H1 (cell line): Measurements from ENCODE around the gene KIF13A. TPM values are rescaled to one million over a fixed set of nuclear protein-coding genes. Genes with fewer than 3 reads are reported as not detected.

Source experiments
- CTCF ChIA-PET: fragments of 300-600 bp; sonication (Branson Sonifier 250); formaldehyde crosslinking; loops from one replicate; lab custom pipeline; 2021; ENCODE audit not compliant: partially characterized antibody; lab: Charles Lee
- POLR2A ChIA-PET: fragments of 300-600 bp; sonication (Branson Sonifier 250); formaldehyde crosslinking; loops from one replicate; lab custom pipeline; 2021; ENCODE audit warnings: inconsistent platforms; ENCODE audit not compliant: partially characterized antibody; lab: Charles Lee
- DNase-seq, 2 experiments: peaks; one replicate each; pipeline versions ENCODE4 v3.0.0 to v3.0.0-alpha.2; 2010 to 2022; ENCODE audit warnings: low spot score in 2 of 2, low read depth in 1 of 2, mixed read lengths in 1 of 2
- FAIRE-seq: peaks from 2 replicates; lab custom pipeline; 2011; peaks lifted over from hg19 to GRCh38; lab: Jason Lieb, UNC
- H2AFZ ChIP-seq: 2 replicates; pipeline ENCODE4 v1.8.1; 2012; ENCODE audit warnings: low read length, inconsistent platforms
- H2AK5ac ChIP-seq: 2 replicates; pipeline ENCODE4 v1.6.1; 2013; ENCODE audit warnings: low read depth, low read length
- H2BK120ac ChIP-seq: replicated peaks from 2 replicates; pipeline ENCODE3; 2013; ENCODE audit warnings: low read depth, low read length, inconsistent platforms
- H2BK12ac ChIP-seq: 2 replicates; pipeline ENCODE4 v1.6.1; 2013; ENCODE audit warnings: low read depth, low read length
- H2BK15ac ChIP-seq: 2 replicates; pipeline ENCODE4 v1.6.1; 2013; ENCODE audit warnings: low read length
- H2BK20ac ChIP-seq: 2 replicates; pipeline ENCODE4 v1.6.1; 2013; ENCODE audit warnings: low read length
- H2BK5ac ChIP-seq: 2 replicates; pipeline ENCODE4 v1.6.1; 2013; ENCODE audit warnings: low read depth, low read length
- H3K14ac ChIP-seq: 2 replicates; pipeline ENCODE4 v1.6.1; 2013; ENCODE audit warnings: inconsistent platforms; ENCODE audit not compliant: insufficient read length
- H3K18ac ChIP-seq: 2 replicates; pipeline ENCODE4 v1.6.1; 2013; ENCODE audit warnings: low read length; ENCODE audit errors: extremely low read depth
- H3K23ac ChIP-seq: 2 replicates; pipeline ENCODE4 v1.6.1; 2013; ENCODE audit warnings: inconsistent platforms; ENCODE audit not compliant: insufficient read length
- H3K23me2 ChIP-seq: 2 replicates; pipeline ENCODE4 v1.6.1; 2013; ENCODE audit warnings: low read depth, low read length
- H3K27ac ChIP-seq: 2 replicates; pipeline ENCODE4 v1.6.1; 2011; ENCODE audit warnings: low read depth, low read length, inconsistent platforms
- H3K27me3 ChIP-seq, 4 experiments: replicated peaks in 1 of 4; 1 replicate in 1 of 4; 2 replicates in 3 of 4; pipeline versions ENCODE4 v1.6.1 to v1.8.1; 2011 to 2013; ENCODE audit warnings: low read length in 3 of 4, mild to moderate bottlenecking in 3 of 4, inconsistent platforms in 2 of 4, mixed read lengths in 2 of 4, moderate library complexity in 1 of 4; ENCODE audit not compliant: control insufficient read depth in 3 of 4, insufficient read depth in 3 of 4; ENCODE audit errors: extremely low read depth in 1 of 4
- H3K36me3 ChIP-seq, 4 experiments: 2 replicates each; pipeline versions ENCODE4 v1.6.1 to v1.8.1; 2011 to 2013; ENCODE audit warnings: mild to moderate bottlenecking in 4 of 4, low read length in 3 of 4, moderate library complexity in 2 of 4, control low read depth in 1 of 4, inconsistent platforms in 1 of 4; ENCODE audit not compliant: insufficient read depth in 4 of 4, control insufficient read depth in 2 of 4
- H3K4ac ChIP-seq: replicated peaks from 2 replicates; pipeline ENCODE3; 2013; ENCODE audit warnings: low read length, low read depth, mixed read lengths, inconsistent platforms; ENCODE audit not compliant: insufficient read length
- H3K4me1 ChIP-seq, 4 experiments: replicated peaks in 1 of 4; 1 replicate in 1 of 4; 2 replicates in 3 of 4; pipeline versions ENCODE4 v1.6.1 to v1.8.1; 2011 to 2013; ENCODE audit warnings: low read length in 3 of 4, inconsistent platforms in 2 of 4, mixed read lengths in 1 of 4; ENCODE audit not compliant: insufficient read depth in 4 of 4, control insufficient read depth in 3 of 4
- H3K4me2 ChIP-seq, 2 experiments: 2 replicates each; pipeline versions ENCODE4 v1.6.1 to v1.8.1; 2011 to 2013; ENCODE audit warnings: low read depth in 2 of 2, low read length in 2 of 2, control low read depth in 1 of 2, inconsistent platforms in 1 of 2, mild to moderate bottlenecking in 1 of 2; ENCODE audit not compliant: insufficient read depth in 1 of 2
- H3K4me3 ChIP-seq, 4 experiments: fragments of 200-600, 300-600 bp in 1 of 4; sonication (generic), shearing (Covaris generic), sonication (Bioruptor Twin) in 1 of 4; 2 replicates each; pipeline versions ENCODE4 v1.5.1 to v1.8.1; 2011 to 2016; ENCODE audit warnings: low read length in 4 of 4, low read depth in 3 of 4, control low read depth in 2 of 4, inconsistent platforms in 2 of 4, mild to moderate bottlenecking in 2 of 4, mixed read lengths in 1 of 4, moderate library complexity in 1 of 4; ENCODE audit not compliant: insufficient read depth in 2 of 4; ENCODE audit errors: extremely low read depth in 1 of 4
- H3K56ac ChIP-seq: replicated peaks from 2 replicates; pipeline ENCODE3; 2013; ENCODE audit warnings: low read depth, mild to moderate bottlenecking, mixed read lengths, low read length, inconsistent platforms; ENCODE audit not compliant: insufficient read length
- H3K79me1 ChIP-seq: 2 replicates; pipeline ENCODE4 v1.6.1; 2013; ENCODE audit warnings: low read depth, low read length, control low read depth
- H3K79me2 ChIP-seq, 2 experiments: 2 replicates each; pipeline versions ENCODE4 v1.6.1 to v1.8.1; 2012 to 2013; ENCODE audit warnings: low read length in 2 of 2, mild to moderate bottlenecking in 2 of 2, inconsistent platforms in 1 of 2; ENCODE audit not compliant: insufficient read depth in 2 of 2, control insufficient read depth in 1 of 2
- H3K9ac ChIP-seq, 4 experiments: replicated peaks in 1 of 4; 1 replicate in 1 of 4; 2 replicates in 3 of 4; pipeline versions ENCODE4 v1.6.1 to v1.8.1; 2011 to 2013; ENCODE audit warnings: low read depth in 3 of 4, low read length in 3 of 4, control low read depth in 2 of 4, mild to moderate bottlenecking in 2 of 4, moderate library complexity in 2 of 4, inconsistent platforms in 1 of 4; ENCODE audit errors: extremely low read depth in 1 of 4
- H3K9me3 ChIP-seq, 2 experiments: 2 replicates each; pipeline versions ENCODE4 v1.6.1 to v1.8.1; 2012 to 2013; ENCODE audit warnings: mild to moderate bottlenecking in 2 of 2, moderate library complexity in 2 of 2, control low read depth in 1 of 2, inconsistent platforms in 1 of 2, low read depth in 1 of 2, low read length in 1 of 2, mixed read lengths in 1 of 2; ENCODE audit not compliant: insufficient read depth in 2 of 2
- H4K20me1 ChIP-seq, 2 experiments: replicated peaks in 1 of 2; 2 replicates each; pipeline versions ENCODE3 to v1.8.1; 2011 to 2013; ENCODE audit warnings: inconsistent platforms in 2 of 2, low read length in 2 of 2, mild to moderate bottlenecking in 1 of 2; ENCODE audit not compliant: insufficient read depth in 2 of 2, control insufficient read depth in 1 of 2
- H4K5ac ChIP-seq: 2 replicates; pipeline ENCODE4 v1.6.1; 2013; ENCODE audit warnings: low read length, low read depth, mixed read lengths, inconsistent platforms; ENCODE audit not compliant: insufficient read length
- H4K8ac ChIP-seq: 2 replicates; pipeline ENCODE4 v1.8.0; 2013; ENCODE audit warnings: mild to moderate bottlenecking, moderate library complexity, low read length, inconsistent platforms; ENCODE audit not compliant: insufficient read depth; ENCODE audit errors: extremely low read depth
- H4K91ac ChIP-seq: replicated peaks from 2 replicates; pipeline ENCODE3; 2013; ENCODE audit warnings: low read length, mixed read lengths, inconsistent platforms; ENCODE audit not compliant: insufficient read length
- BACH1 ChIP-seq: IDR thresholded peaks from 2 replicates; pipeline ENCODE4 v1.6.1; 2012; ENCODE audit warnings: low read length, improper control_type of control experiment
- BRCA1 ChIP-seq: IDR thresholded peaks from 2 replicates; pipeline ENCODE4 v1.6.1; 2012; ENCODE audit warnings: low read depth, low read length, improper control_type of control experiment
- CHD2 ChIP-seq: IDR thresholded peaks from 2 replicates; pipeline ENCODE4 v1.6.1; 2012; ENCODE audit warnings: low read length, improper control_type of control experiment
- EZH2 ChIP-seq: fragments of 200-600 bp; sonication (generic); IDR thresholded peaks from 2 replicates; pipeline ENCODE4 v1.7.1; 2012; ENCODE audit warnings: low read depth, mild to moderate bottlenecking, moderate library complexity, low read length, inconsistent platforms; ENCODE audit not compliant: severe bottlenecking
- FOSL1 ChIP-seq: IDR thresholded peaks from 2 replicates; pipeline ENCODE4 v1.6.1; 2011; ENCODE audit warnings: mild to moderate bottlenecking, low read depth, low read length, moderate library complexity; ENCODE audit not compliant: insufficient read depth
- KDM1A ChIP-seq: fragments of 200-600, 300-600 bp; sonication (generic); IDR thresholded peaks from 2 replicates; pipeline ENCODE4 v1.7.1; 2016; ENCODE audit warnings: mild to moderate bottlenecking, low read length, borderline replicate concordance
- RAD21 ChIP-seq, 2 experiments: IDR thresholded peaks in 1 of 2; conservative IDR thresholded peaks in 1 of 2; 2 replicates each; pipeline ENCODE4 v1.6.1; 2011; ENCODE audit warnings: low read depth in 2 of 2, low read length in 2 of 2, improper control_type of control experiment in 1 of 2, inconsistent platforms in 1 of 2, mild to moderate bottlenecking in 1 of 2, moderate library complexity in 1 of 2
- RBBP5 ChIP-seq: IDR thresholded peaks from 2 replicates; pipeline ENCODE4 v1.7.1; 2012; ENCODE audit warnings: low read depth, mild to moderate bottlenecking, inconsistent platforms, low read length, moderate library complexity, borderline replicate concordance
- RXRA ChIP-seq: IDR thresholded peaks from 2 replicates; pipeline ENCODE4 v1.6.1; 2011; ENCODE audit warnings: low read depth, mild to moderate bottlenecking, low read length, moderate library complexity; ENCODE audit not compliant: insufficient read depth
- SP4 ChIP-seq: IDR thresholded peaks from 2 replicates; pipeline ENCODE4 v1.6.1; 2012; ENCODE audit warnings: low read length, inconsistent platforms
- TAF1 ChIP-seq: IDR thresholded peaks from 2 replicates; pipeline ENCODE4 v1.6.1; 2011; ENCODE audit warnings: mild to moderate bottlenecking, low read depth, low read length
- TBP ChIP-seq: IDR thresholded peaks from 2 replicates; pipeline ENCODE4 v1.6.1; 2011; ENCODE audit warnings: low read depth, low read length, improper control_type of control experiment
- WGBS, 2 experiments: shearing (Covaris generic) in 1 of 2; methylation state at CpG; one replicate each; pipeline versions ENCODE4 v1.1.6 to v1.1.7; 2013 to 2015; ENCODE audit warnings: low lambda C conversion rate in 2 of 2, mixed read lengths in 2 of 2, inconsistent platforms in 1 of 2, low coverage in 1 of 2, missing lambda C conversion rate in 1 of 2; ENCODE audit not compliant: insufficient replicate concordance in 2 of 2, insufficient coverage in 1 of 2, insufficient read length in 1 of 2; ENCODE audit errors: extremely low coverage in 1 of 2, missing lambda C conversion rate in 1 of 2; 5-methylcytosine and 5-hydroxymethylcytosine counted together
- polyA plus RNA-seq, 7 experiments: library from polyadenylated mRNA; depleted of rRNA in 3 of 7; stranded (reverse) in 5 of 7; unstranded in 2 of 7; fragments of >200 nt in 5 of 7; fragments of 200-250 nt in 2 of 7; gene quantifications; 1 replicate in 5 of 7; 2 replicates in 1 of 7; 4 replicates in 1 of 7; pipeline versions ENCODE4 v1.2.1 to v1.2.3, GENCODE V29; 2011 to 2013; ENCODE audit warnings: missing spikeins in 2 of 7, mixed read lengths in 2 of 7
- total RNA-seq: library from RNA; stranded (reverse); fragmentation: NEBNext Ultra II Directional; extraction: Animal tissue kit (Norgen Biotek cat#: 25700); gene quantifications from 2 replicates; pipeline ENCODE4 v1.2.1, GENCODE V29; 2021
- TF ChIP-seq, protein P1 (sequence below): IDR thresholded peaks from 2 replicates; pipeline ENCODE4 v1.6.1; 2011; ENCODE audit warnings: low read depth, mild to moderate bottlenecking, low read length; ENCODE audit not compliant: insufficient read depth

KIF13A gene
- total and polyA plus RNA-seq, 2 of the 8 experiments (the other 6 are each of a cell fraction or from before 2014, with no cell fraction given): 14.7 to 40.8 TPM

DNA sequence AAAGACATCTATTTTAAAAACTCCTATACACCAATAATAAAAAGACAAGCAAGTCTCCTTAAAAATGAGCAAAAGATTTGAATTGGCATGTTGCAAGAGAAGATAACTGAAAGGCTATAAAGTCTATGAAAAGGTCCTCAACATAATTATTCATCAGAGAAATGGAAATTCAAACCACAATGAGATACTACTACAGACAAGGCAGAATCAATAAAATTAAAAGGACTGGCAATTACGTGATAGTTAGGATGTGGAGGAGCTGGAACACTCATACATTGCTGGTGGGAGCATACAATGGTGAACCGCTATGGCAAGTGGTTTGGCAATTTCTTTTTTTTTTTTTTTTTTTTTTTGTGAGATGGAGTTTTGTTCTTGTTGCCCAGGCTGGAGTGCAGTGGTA lies 43.8 kb upstream of the KIF13A start:
- H3K14ac ChIP-seq: no peak overlapping the region
- H4K91ac ChIP-seq: no peak overlapping the region
- H3K56ac ChIP-seq: no peak overlapping the region
- H3K4ac ChIP-seq: no peak overlapping the region
- no peaks in the 10 kb centered on the region for H4K20me1 ChIP-seq
- FAIRE-seq (no peak), DNase-seq (no peak)
- no peak overlapping the region for H3K18ac ChIP-seq
- no peaks in the 10 kb centered on the region for H3K36me3 ChIP-seq
- ChIA-PET CTCF (no interaction called here), POLR2A (no interaction called here)
- H3K79me1 ChIP-seq: no peaks in the 10 kb centered on the region
- H2BK20ac ChIP-seq: no peak overlapping the region
- H2BK120ac ChIP-seq: no peak overlapping the region
- no peak overlapping the region for H2BK12ac ChIP-seq
- H4K8ac ChIP-seq: no peak overlapping the region
- H3K23me2 ChIP-seq: no peaks in the 10 kb centered on the region
- 91% methylated on average over 2 of the region's 2 CpGs; no CpG with 5 or more reads in 1 of the 2 experiments for WGBS, 2 experiments
- no peak overlapping the region for H4K5ac ChIP-seq
- no peak overlapping the region for H2AFZ ChIP-seq
- no peak overlapping the region for H3K23ac ChIP-seq
- H3K9ac ChIP-seq: no peak overlapping the region
- no peaks in the 10 kb centered on the region for H3K9me3 ChIP-seq
- H3K79me2 ChIP-seq: no peaks in the 10 kb centered on the region
- H3K4me2 ChIP-seq: no peak overlapping the region
- no peak overlapping the region for H3K4me3 ChIP-seq
- H3K4me1 ChIP-seq: peaks cover 0 to 2% (median 0%) of the 10 kb centered on the region in 4 experiments; a peak in 1 of 7 replicates
- no peak overlapping the region for H3K27ac ChIP-seq
- no peak overlapping the region for H2AK5ac ChIP-seq
- no peak overlapping the region for H2BK15ac ChIP-seq
- H2BK5ac ChIP-seq: no peak overlapping the region
- H3K27me3 ChIP-seq: no peaks in the 10 kb centered on the region
- TF ChIP-seq BRCA1 (no peak), RBBP5 (no peak), CHD2 (no peak), BACH1 (no peak), FOSL1 (no peak), RAD21 (IDR thresholded peaks at IDR 0.05 in 1 of 2, conservative IDR thresholded peaks at IDR 0.05 in 1 of 2; ENCODE audit: low read depth in 2 of 2, low read length in 2 of 2) (no peak), KDM1A (no peak), SP4 (no peak), TAF1 (no peak), TBP (no peak), EZH2 (no peak), RXRA (no peak)
- TF ChIP-seq, protein P1, sequence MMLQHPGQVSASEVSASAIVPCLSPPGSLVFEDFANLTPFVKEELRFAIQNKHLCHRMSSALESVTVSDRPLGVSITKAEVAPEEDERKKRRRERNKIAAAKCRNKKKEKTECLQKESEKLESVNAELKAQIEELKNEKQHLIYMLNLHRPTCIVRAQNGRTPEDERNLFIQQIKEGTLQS: no peak
